ENCODE data around the gene DOCK9.

The DOCK9 gene

GRCh38 chr13:98846986-98847385, 130.9 kb downstream of the DOCK9 start:
- TF ChIP-seq CTCF (IDR thresholded peaks at IDR 0.05; ENCODE audit: low read depth, low read length), result no peak
- no peak overlapping the region for H3K4me3 ChIP-seq (replicated peaks in 1 of 2; ENCODE audit: low read depth in 2 of 2, low read length in 2 of 2)
- DNase-seq (ENCODE audit: low read depth in 2 of 2), result no peak

- no peak for TF ChIP-seq CTCF (IDR thresholded peaks at IDR 0.05; ENCODE audit: low read depth, low read length)
- H3K4me3 ChIP-seq (replicated peaks in 1 of 2; ENCODE audit: low read depth in 2 of 2, low read length in 2 of 2), result no peak overlapping the region
- no peak for DNase-seq (ENCODE audit: low read depth in 2 of 2)
Measured at GRCh38 chr13:98846521-98846920, 131.3 kb downstream of the DOCK9 start.

- H3K4me3 ChIP-seq (replicated peaks in 1 of 2; ENCODE audit: low read depth in 2 of 2, low read length in 2 of 2), result no peak overlapping the region
- DNase-seq (ENCODE audit: low read depth in 2 of 2), result no peak
- no peak for TF ChIP-seq CTCF (IDR thresholded peaks at IDR 0.05; ENCODE audit: low read depth, low read length)
Measured at GRCh38 chr13:98845742-98846141, 132.1 kb downstream of the DOCK9 start.

GRCh38 chr13:98844021-98844420, 133.8 kb downstream of the DOCK9 start:
- no peak for TF ChIP-seq CTCF (IDR thresholded peaks at IDR 0.05; ENCODE audit: low read depth, low read length)
- no peak for DNase-seq (ENCODE audit: low read depth in 2 of 2)
- no peak overlapping the region for H3K4me3 ChIP-seq (replicated peaks in 1 of 2; ENCODE audit: low read depth in 2 of 2, low read length in 2 of 2)

- H3K4me3 ChIP-seq (replicated peaks in 1 of 2; ENCODE audit: low read depth in 2 of 2, low read length in 2 of 2), result no peak overlapping the region
- no peak for TF ChIP-seq CTCF (IDR thresholded peaks at IDR 0.05; ENCODE audit: low read depth, low read length)
- no peak for DNase-seq (ENCODE audit: low read depth in 2 of 2)
Measured at GRCh38 chr13:98843482-98843877, 134.4 kb downstream of the DOCK9 start.

- H3K4me3 ChIP-seq (replicated peaks in 1 of 2; ENCODE audit: low read depth in 2 of 2, low read length in 2 of 2), result no peak overlapping the region
- peak; percentile 91 for TF ChIP-seq CTCF (IDR thresholded peaks at IDR 0.05; ENCODE audit: low read depth, low read length)
- DNase-seq (ENCODE audit: low read depth in 2 of 2), result peak; percentile 86 to 88
Measured at GRCh38 chr13:98842858-98843481, 134.9 kb downstream of the DOCK9 start.

GRCh38 chr13:98842070-98842469, 135.8 kb downstream of the DOCK9 start:
- no peak for DNase-seq (ENCODE audit: low read depth in 2 of 2)
- TF ChIP-seq CTCF (IDR thresholded peaks at IDR 0.05; ENCODE audit: low read depth, low read length), result no peak

More at GRCh38 chr13:98842070-98842469, 135.8 kb downstream of the DOCK9 start:
- H3K4me3 ChIP-seq (replicated peaks in 1 of 2; ENCODE audit: low read depth in 2 of 2, low read length in 2 of 2), result no peak overlapping the region
